Spleen (tissue), 11 donors: Measurements from ENCODE around the gene KCMF1. TPM values are rescaled to one million over a fixed set of nuclear protein-coding genes. Genes with fewer than 3 reads are reported as not detected.

Source experiments
- DNase-seq: peaks from one replicate; pipeline ENCODE4 v3.0.0-alpha.2; 2020
- H3K27ac ChIP-seq, 8 donors: fragments of 200-600 bp; sonication (generic) in 7 of 8; 1 replicate in 4 of 8; 2 replicates in 4 of 8; pipeline versions ENCODE4 v1.5.0 to v1.8.0; 2016 to 2021; ENCODE audit warnings: inconsistent platforms in 4 of 8, mild to moderate bottlenecking in 4 of 8, moderate library complexity in 1 of 8
- H3K27me3 ChIP-seq, 7 donors: fragments of 200-600 bp; sonication (generic) in 6 of 7; replicated peaks in 1 of 7; 1 replicate in 4 of 7; 2 replicates in 3 of 7; pipeline versions ENCODE4 v1.5.0 to v1.8.0; 2016 to 2021; ENCODE audit warnings: inconsistent platforms in 3 of 7, mild to moderate bottlenecking in 1 of 7
- H3K36me3 ChIP-seq, 6 donors: fragments of 200-600 bp; sonication (generic) in 5 of 6; 1 replicate in 4 of 6; 2 replicates in 2 of 6; pipeline versions ENCODE4 v1.5.0 to v1.8.0; 2016 to 2021; ENCODE audit warnings: inconsistent platforms in 2 of 6
- H3K4me1 ChIP-seq, 6 donors: fragments of 200-600 bp; sonication (generic) in 5 of 6; 1 replicate in 3 of 6; 2 replicates in 3 of 6; pipeline versions ENCODE4 v1.5.0 to v1.8.0; 2016 to 2021; ENCODE audit warnings: inconsistent platforms in 3 of 6
- H3K4me3 ChIP-seq, 8 donors: fragments of 200-600 bp; sonication (generic) in 7 of 8; 1 replicate in 4 of 8; 2 replicates in 4 of 8; pipeline versions ENCODE4 v1.5.0 to v1.8.0; 2016 to 2021; ENCODE audit warnings: inconsistent platforms in 4 of 8, mild to moderate bottlenecking in 4 of 8, moderate library complexity in 2 of 8
- H3K9me3 ChIP-seq, 8 donors: fragments of 200-600 bp; sonication (generic) in 7 of 8; 1 replicate in 4 of 8; 2 replicates in 4 of 8; pipeline versions ENCODE4 v1.5.0 to v1.8.0; 2016 to 2021; ENCODE audit warnings: inconsistent platforms in 4 of 8
- CTCF ChIP-seq, 11 experiments: fragments of 200-600 bp in 7 of 11; fragments of 450-650 bp in 4 of 11; sonication (generic) in 4 of 11; IDR thresholded peaks in 8 of 11; conservative IDR thresholded peaks in 3 of 11; 1 replicate in 7 of 11; 2 replicates in 4 of 11; pipeline versions ENCODE4 v1.4.0 to v1.8.0; 2016 to 2021; ENCODE audit warnings: antibody characterized with exemption in 11 of 11, inconsistent platforms in 4 of 11, mild to moderate bottlenecking in 1 of 11
- POLR2A ChIP-seq, 3 donors: fragments of 450-650 bp; IDR thresholded peaks; one replicate each; pipeline ENCODE4 v1.5.1; 2017; ENCODE audit warnings: antibody characterized with exemption in 3 of 3, mild to moderate bottlenecking in 1 of 3
- POLR2AphosphoS5 ChIP-seq, 3 donors: sonication (generic); formaldehyde crosslinking; IDR thresholded peaks; one replicate each; pipeline ENCODE4 v1.5.1; 2017; ENCODE audit warnings: antibody characterized with exemption in 3 of 3
- WGBS, 5 donors: extraction: QIAGEN DNeasy Blood & Tissue Kit in 3 of 5; methylation state at CpG; one replicate each; pipeline versions ENCODE4 v1.1.5 to v1.1.7; 2013 to 2018; 5-methylcytosine and 5-hydroxymethylcytosine counted together
- intact Hi-C: fragments of 100-400 bp; cut with DNase I; formaldehyde crosslinking; loops from one replicate; pipeline ENCODE4 v1.15.0; 2023; ENCODE audit warnings: low total_unique reads
- polyA plus RNA-seq, 3 donors: library from polyadenylated mRNA; stranded (reverse); fragments of 200-250 nt; gene quantifications; one replicate each; pipeline ENCODE4 v1.2.1, GENCODE V29; 2013
- total RNA-seq, 7 donors: library from RNA; depleted of rRNA in 3 of 7; stranded (reverse); fragments of >200 nt in 3 of 7; fragmentation: NEBNext Ultra II Directional in 4 of 7; extraction: Animal tissue kit (Norgen Biotek cat#: 25700) in 4 of 7; gene quantifications; one replicate each; pipeline versions ENCODE4 v1.1.0 to v1.2.1, GENCODE V29; 2016 to 2021
- donor health status: healthy with polysubstance abuse.
- donor health status: DM: no; HTN: no; CAD: no; lungs with moderate emphysema.
- donor health status: DM: no; HTN: no; CAD: no.
- donor health status: Bipolar disorder and iron deficiency.
- donor health status: healthy.
- donor health status: DM: no; HTN: no; CAD: no.
- donor health status: DM: yes; HTN: yes; CAD: no.

The KCMF1 gene
- total and polyA plus RNA-seq, 10 donors = 15.9 to 68.1 (median 46.9) TPM

GRCh38 chr2:84956334-84957297 lies 14.3 kb upstream of the KCMF1 start:
- WGBS, 5 donors = 91 to 95% (median 93%) methylated on average over 12 of the region's 12 CpGs
- DNase-seq = no peak
- no peak for TF ChIP-seq POLR2A (IDR thresholded peaks at IDR 0.05)
- TF ChIP-seq POLR2AphosphoS5 (IDR thresholded peaks at IDR 0.05) = no peak
- TF ChIP-seq CTCF (IDR thresholded peaks at IDR 0.05 in 8 of 11, conservative IDR thresholded peaks at IDR 0.05 in 3 of 11) = no peak
- no peak overlapping the region for H3K4me3 ChIP-seq
- peaks cover 0 to 22% (median 12%) of the 10 kb centered on the region in 6 donors for H3K4me1 ChIP-seq
- H3K27ac ChIP-seq = no peak overlapping the region
- peaks cover 0 to 4% (median 0%) of the 10 kb centered on the region in 6 donors for H3K36me3 ChIP-seq
- intact Hi-C loops = no loop called here
- no peaks in the 10 kb centered on the region for H3K27me3 ChIP-seq
- H3K9me3 ChIP-seq = no peaks in the 10 kb centered on the region

- Histone ChIP-seq H3K4me1 (peaks cover 0 to 22% (median 12%) of the 10 kb centered on the region in 6 donors), H3K36me3 (peaks cover 0 to 9% (median 0%) of the 10 kb centered on the region in 6 donors), H3K9me3 (no peaks in the 10 kb centered on the region), H3K27me3 (no peaks in the 10 kb centered on the region), H3K27ac (no peak overlapping the region), H3K4me3 (no peak overlapping the region)
- intact Hi-C loops = no loop called here
- DNase-seq = no peak
- TF ChIP-seq POLR2AphosphoS5 (IDR thresholded peaks at IDR 0.05) = no peak
- no peak for TF ChIP-seq POLR2A (IDR thresholded peaks at IDR 0.05)
- no peak for TF ChIP-seq CTCF (IDR thresholded peaks at IDR 0.05 in 8 of 11, conservative IDR thresholded peaks at IDR 0.05 in 3 of 11)
Observed at GRCh38 chr2:84957771-84958134, 13.2 kb upstream of the KCMF1 start.

- peaks cover 0 to 15% (median 0%) of the 10 kb centered on the region in 6 donors for H3K36me3 ChIP-seq
- peaks cover 0 to 26% (median 13%) of the 10 kb centered on the region in 6 donors for H3K4me1 ChIP-seq
- intact Hi-C loops = no loop called here
- DNase-seq = no peak
- H3K27me3 ChIP-seq = no peaks in the 10 kb centered on the region
- H3K9me3 ChIP-seq = no peaks in the 10 kb centered on the region
- 71 to 82% (median 79%) methylated on average over 12 of the region's 12 CpGs for WGBS, 5 donors
- no peak overlapping the region for H3K27ac ChIP-seq
- H3K4me3 ChIP-seq = no peak overlapping the region
- TF ChIP-seq POLR2A (IDR thresholded peaks at IDR 0.05) (no peak), POLR2AphosphoS5 (IDR thresholded peaks at IDR 0.05) (no peak), CTCF (IDR thresholded peaks at IDR 0.05 in 8 of 11, conservative IDR thresholded peaks at IDR 0.05 in 3 of 11) (no peak)
Observed at GRCh38 chr2:84958135-84959059, 12.6 kb upstream of the KCMF1 start.
